SK-N-SH (cell line): ENCODE measurements around the gene GALNTL6. TPM values are rescaled to one million over a fixed set of nuclear protein-coding genes. Genes with fewer than 3 reads are reported as not detected.

ENCODE experiments used
- CTCF ChIA-PET: fragments of 300-600, 350-600 bp; formaldehyde crosslinking; extraction: SDS; loops from one replicate; lab custom pipeline; 2021; lab: Yijun Ruan, JAX
- POLR2A ChIA-PET: fragments of 350-600 bp; sonication (Branson Sonifier 250); formaldehyde crosslinking; extraction: SDS; loops from one replicate; lab custom pipeline; 2020; ENCODE audit warnings: antibody characterized with exemption, inconsistent platforms; lab: Yijun Ruan, JAX
- DNase-seq: peaks from one replicate; pipeline ENCODE4 v3.0.0; 2012
- H2AFZ ChIP-seq: fragments of 200-600 bp; sonication (generic); 2 replicates; pipeline ENCODE4 v1.8.1; 2016; ENCODE audit warnings: antibody characterized with exemption, mild to moderate bottlenecking, low read depth
- H3F3A ChIP-seq: fragments of 200-600 bp; sonication (generic); replicated peaks from 2 replicates; pipeline ENCODE3; 2016; ENCODE audit warnings: antibody characterized with exemption, mild to moderate bottlenecking; ENCODE audit not compliant: insufficient read depth
- H3K27ac ChIP-seq, 2 experiments: fragments of 200-500 bp in 1 of 2; fragments of 200-600 bp in 1 of 2; sonication (Bioruptor generic) in 1 of 2; sonication (generic), shearing (Covaris generic) in 1 of 2; 2 replicates each; pipeline versions ENCODE4 v1.5.1 to v1.6.1; 2014 to 2016; ENCODE audit warnings: low read depth in 2 of 2, inconsistent platforms in 1 of 2, low read length in 1 of 2, mild to moderate bottlenecking in 1 of 2, mixed read lengths in 1 of 2
- H3K27me3 ChIP-seq: fragments of 200-600 bp; sonication (generic), shearing (Covaris generic); 2 replicates; pipeline ENCODE4 v1.6.1; 2016; ENCODE audit warnings: mixed run types; ENCODE audit not compliant: insufficient read depth
- H3K36me3 ChIP-seq, 2 experiments: fragments of 200-500 bp in 1 of 2; fragments of 200-600 bp in 1 of 2; sonication (Bioruptor generic) in 1 of 2; sonication (generic) in 1 of 2; replicated peaks in 1 of 2; 2 replicates each; pipeline versions ENCODE3 to v1.5.1; 2014 to 2016; ENCODE audit warnings: low read length in 1 of 2, mild to moderate bottlenecking in 1 of 2; ENCODE audit not compliant: insufficient read depth in 2 of 2, control insufficient read depth in 1 of 2
- H3K4me1 ChIP-seq, 2 experiments: fragments of 200-500 bp in 1 of 2; fragments of 200-600 bp in 1 of 2; sonication (Bioruptor generic) in 1 of 2; sonication (generic), shearing (Covaris generic) in 1 of 2; 2 replicates each; pipeline versions ENCODE4 v1.5.1 to v1.6.1; 2014 to 2016; ENCODE audit warnings: low read depth in 1 of 2, low read length in 1 of 2, mixed run types in 1 of 2; ENCODE audit not compliant: insufficient read depth in 2 of 2, control insufficient read depth in 1 of 2
- H3K4me2 ChIP-seq: fragments of 200-600 bp; sonication (generic), shearing (Covaris generic); 2 replicates; pipeline ENCODE4 v1.6.1; 2017; ENCODE audit warnings: mixed run types
- H3K4me3 ChIP-seq, 2 experiments: fragments of 200-500 bp in 1 of 2; fragments of 200-600 bp in 1 of 2; sonication (Bioruptor generic) in 1 of 2; sonication (generic), shearing (Covaris generic) in 1 of 2; 2 replicates each; pipeline versions ENCODE4 v1.5.1 to v1.8.1; 2014 to 2016; ENCODE audit warnings: low read depth in 2 of 2, inconsistent platforms in 1 of 2, low read length in 1 of 2, mild to moderate bottlenecking in 1 of 2, mixed read lengths in 1 of 2, moderate library complexity in 1 of 2
- H3K79me2 ChIP-seq: fragments of 200-600 bp; sonication (generic); 2 replicates; pipeline ENCODE4 v1.8.1; 2017; ENCODE audit warnings: mild to moderate bottlenecking; ENCODE audit not compliant: insufficient read depth
- H3K9ac ChIP-seq: fragments of 200-600 bp; sonication (generic); 2 replicates; pipeline ENCODE4 v1.6.1; 2017; ENCODE audit warnings: mixed run types
- H3K9me2 ChIP-seq: fragments of 200-600 bp; sonication (generic); 2 replicates; pipeline ENCODE4 v1.6.1; 2017; ENCODE audit warnings: mixed run types
- H3K9me3 ChIP-seq: fragments of 200-600 bp; sonication (generic); 2 replicates; pipeline ENCODE4 v1.6.1; 2017; ENCODE audit warnings: mixed run types, mild to moderate bottlenecking, moderate library complexity
- H4K20me1 ChIP-seq: fragments of 200-600 bp; sonication (generic); 2 replicates; pipeline ENCODE4 v1.6.1; 2017; ENCODE audit warnings: mild to moderate bottlenecking, mixed run types; ENCODE audit not compliant: insufficient read depth
- CHD2 ChIP-seq: fragments of 150-350 bp; IDR thresholded peaks from 2 replicates; pipeline ENCODE4 v1.6.1; 2018; ENCODE audit warnings: low read length; ENCODE audit not compliant: partially characterized antibody
- ELF1 ChIP-seq: IDR thresholded peaks from 2 replicates; pipeline ENCODE4 v1.4.0; 2012
- EP300 ChIP-seq, 2 experiments: IDR thresholded peaks; 2 replicates each; pipeline versions ENCODE4 v1.4.0 to v1.6.1; 2012; ENCODE audit warnings: borderline replicate concordance in 1 of 2, low read depth in 1 of 2, low read length in 1 of 2
- EZH2phosphoT487 ChIP-seq: fragments of 200-600 bp; sonication (generic); IDR thresholded peaks from 2 replicates; pipeline ENCODE4 v1.6.1; 2017; ENCODE audit warnings: low read depth, mixed run types, mild to moderate bottlenecking, antibody characterized with exemption, moderate library complexity, borderline replicate concordance
- GABPA ChIP-seq: IDR thresholded peaks from 2 replicates; pipeline ENCODE4 v1.4.0; 2012; ENCODE audit warnings: low read depth, mild to moderate bottlenecking
- IRF3 ChIP-seq: fragments of 150-350 bp; IDR thresholded peaks from 2 replicates; pipeline ENCODE4 v1.6.1; 2016; ENCODE audit warnings: mild to moderate bottlenecking, low read depth, low read length
- JUND ChIP-seq: IDR thresholded peaks from 2 replicates; pipeline ENCODE4 v1.4.0; 2012
- MAX ChIP-seq: IDR thresholded peaks from 2 replicates; pipeline ENCODE4 v1.4.0; 2012; ENCODE audit warnings: low read depth
- MEF2A ChIP-seq: IDR thresholded peaks from 2 replicates; pipeline ENCODE4 v1.4.0; 2012; ENCODE audit warnings: low read depth, borderline replicate concordance
- NFIC ChIP-seq: IDR thresholded peaks from 2 replicates; pipeline ENCODE4 v1.4.0; 2012; ENCODE audit warnings: borderline replicate concordance
- NRF1 ChIP-seq: IDR thresholded peaks from 2 replicates; pipeline ENCODE4 v1.6.1; 2012; ENCODE audit warnings: low read depth, mild to moderate bottlenecking, low read length
- POLR2AphosphoS5 ChIP-seq: IDR thresholded peaks from 2 replicates; pipeline ENCODE4 v1.6.1; 2012; ENCODE audit warnings: low read depth, low read length
- RAD21 ChIP-seq: IDR thresholded peaks from 2 replicates; pipeline ENCODE4 v1.6.1; 2012; ENCODE audit warnings: mild to moderate bottlenecking, low read length
- REST ChIP-seq: IDR thresholded peaks from 2 replicates; pipeline ENCODE4 v1.6.1; 2012; ENCODE audit warnings: mild to moderate bottlenecking, low read depth, low read length, moderate library complexity
- RFX5 ChIP-seq: IDR thresholded peaks from 2 replicates; pipeline ENCODE4 v1.6.1; 2012; ENCODE audit warnings: mild to moderate bottlenecking, improper control_type of control experiment, low read length
- RXRA ChIP-seq: IDR thresholded peaks from 2 replicates; pipeline ENCODE4 v1.4.0; 2012; ENCODE audit warnings: low read depth, mild to moderate bottlenecking, borderline replicate concordance
- SIN3A ChIP-seq: IDR thresholded peaks from 2 replicates; pipeline ENCODE4 v1.6.1; 2012; ENCODE audit warnings: low read depth, mild to moderate bottlenecking, low read length, moderate library complexity, borderline replicate concordance
- SMC3 ChIP-seq: IDR thresholded peaks from 2 replicates; pipeline ENCODE4 v1.6.1; 2012; ENCODE audit warnings: low read depth, low read length, improper control_type of control experiment
- TAF1 ChIP-seq: IDR thresholded peaks from 2 replicates; pipeline ENCODE4 v1.6.1; 2012; ENCODE audit warnings: low read depth, mild to moderate bottlenecking, low read length, moderate library complexity, borderline replicate concordance
- TCF12 ChIP-seq: IDR thresholded peaks from 2 replicates; pipeline ENCODE4 v1.4.0; 2012
- USF2 ChIP-seq: fragments of 150-350 bp; IDR thresholded peaks from 2 replicates; pipeline ENCODE4 v1.6.1; 2017; ENCODE audit warnings: antibody characterized with exemption, low read length, low read depth, borderline replicate concordance
- YY1 ChIP-seq: IDR thresholded peaks from 2 replicates; pipeline ENCODE4 v1.4.0; 2012; ENCODE audit warnings: low read depth, mild to moderate bottlenecking
- ZBTB33 ChIP-seq: IDR thresholded peaks from 2 replicates; pipeline ENCODE4 v1.4.0; 2012; ENCODE audit warnings: low read depth, borderline replicate concordance
- WGBS: methylation state at CpG from one replicate; pipeline ENCODE4 v1.1.6; 2017; ENCODE audit warnings: low lambda C conversion rate; 5-methylcytosine and 5-hydroxymethylcytosine counted together
- polyA plus RNA-seq, 3 experiments: library from polyadenylated mRNA; depleted of rRNA; stranded (reverse); fragments of >200 nt; gene quantifications; 2 replicates each; pipeline ENCODE4 v1.2.3, GENCODE V29; 2012

Gene GALNTL6
- polyA plus RNA-seq, 1 of the 3 experiments (the other 2 are of a cell fraction) = 0.07 TPM

- H3K27me3 ChIP-seq = no peaks in the 10 kb centered on the region
- H3K4me2 ChIP-seq = no peak overlapping the region
- DNase-seq = no peak
- no peak overlapping the region for H3K27ac ChIP-seq
- 9% methylated on average over 1 of the region's 1 CpG for WGBS
- H3K9me2 ChIP-seq = no peaks in the 10 kb centered on the region
- H3K4me3 ChIP-seq = no peak overlapping the region
- no peaks in the 10 kb centered on the region for H3K79me2 ChIP-seq
- TF ChIP-seq TAF1 = no peak
- TF ChIP-seq JUND = no peak
- TF ChIP-seq EZH2phosphoT487 = no peak
- no peak for TF ChIP-seq MAX
- no peak for TF ChIP-seq USF2
- no peak for TF ChIP-seq NFIC
- no peak for TF ChIP-seq MEF2A
- no peak for TF ChIP-seq SIN3A
- no peak for TF ChIP-seq ZBTB33
- no peak for TF ChIP-seq RAD21
- no peak for TF ChIP-seq TCF12
- TF ChIP-seq POLR2AphosphoS5 = no peak
- TF ChIP-seq NRF1 = no peak
- no peak for TF ChIP-seq SMC3
- TF ChIP-seq, all 33 proteins: peak for 0
- Histone ChIP-seq H3K4me1 (no peaks in the 10 kb centered on the region), H2AFZ (no peak overlapping the region), H3F3A (no peaks in the 10 kb centered on the region), H4K20me1 (no peaks in the 10 kb centered on the region), H3K36me3 (no peaks in the 10 kb centered on the region), H3K9me3 (peaks cover 4% of the 10 kb centered on the region; the same call in 1 of the 2 replicates), H3K9ac (no peak overlapping the region)
- CTCF ChIA-PET = no interaction called here
- POLR2A ChIA-PET = no interaction called here
Observed at GRCh38 chr4:172707622-172708021, 894.4 kb downstream of the GALNTL6 start.

GRCh38 chr4:172708184-172708583 is 895.0 kb downstream of the GALNTL6 start:
- DNase-seq = no peak
- 30% methylated on average over 5 of the region's 5 CpGs for WGBS
- Histone ChIP-seq H3K27ac (no peak overlapping the region), H3K36me3 (no peaks in the 10 kb centered on the region), H3K9ac (no peak overlapping the region), H3K27me3 (no peaks in the 10 kb centered on the region), H3K9me2 (no peaks in the 10 kb centered on the region), H3K4me1 (no peaks in the 10 kb centered on the region), H3K79me2 (no peaks in the 10 kb centered on the region), H3K9me3 (peaks cover 4% of the 10 kb centered on the region; the same call in 1 of the 2 replicates), H3K4me2 (no peak overlapping the region), H4K20me1 (no peaks in the 10 kb centered on the region), H3K4me3 (no peak overlapping the region), H2AFZ (no peak overlapping the region), H3F3A (no peaks in the 10 kb centered on the region)
- ChIA-PET CTCF (no interaction called here), POLR2A (no interaction called here)
- TF ChIP-seq SIN3A (no peak), EP300 (IDR thresholded peaks at IDR 0.05; ENCODE audit: borderline replicate concordance in 1 of 2, low read depth in 1 of 2, low read length in 1 of 2) (no peak), RXRA (no peak), REST (no peak), RAD21 (no peak), CHD2 (no peak), MEF2A (no peak), SMC3 (no peak), GABPA (no peak), IRF3 (no peak), RFX5 (no peak), ELF1 (no peak), YY1 (no peak)
